Spleen (tissue), 11 donors: ENCODE measurements around the gene WNT1. TPM values are rescaled to one million over a fixed set of nuclear protein-coding genes. Genes with fewer than 3 reads are reported as not detected.

ENCODE experiments used
- DNase-seq: peaks from one replicate; pipeline ENCODE4 v3.0.0-alpha.2; 2020
- H3K27ac ChIP-seq, 8 donors: fragments of 200-600 bp; sonication (generic) in 7 of 8; 1 replicate in 4 of 8; 2 replicates in 4 of 8; pipeline versions ENCODE4 v1.5.0 to v1.8.0; 2016 to 2021; ENCODE audit warnings: inconsistent platforms in 4 of 8, mild to moderate bottlenecking in 4 of 8, moderate library complexity in 1 of 8
- H3K27me3 ChIP-seq, 7 donors: fragments of 200-600 bp; sonication (generic) in 6 of 7; replicated peaks in 1 of 7; 1 replicate in 4 of 7; 2 replicates in 3 of 7; pipeline versions ENCODE4 v1.5.0 to v1.8.0; 2016 to 2021; ENCODE audit warnings: inconsistent platforms in 3 of 7, mild to moderate bottlenecking in 1 of 7
- H3K36me3 ChIP-seq, 6 donors: fragments of 200-600 bp; sonication (generic) in 5 of 6; 1 replicate in 4 of 6; 2 replicates in 2 of 6; pipeline versions ENCODE4 v1.5.0 to v1.8.0; 2016 to 2021; ENCODE audit warnings: inconsistent platforms in 2 of 6
- H3K4me1 ChIP-seq, 6 donors: fragments of 200-600 bp; sonication (generic) in 5 of 6; 1 replicate in 3 of 6; 2 replicates in 3 of 6; pipeline versions ENCODE4 v1.5.0 to v1.8.0; 2016 to 2021; ENCODE audit warnings: inconsistent platforms in 3 of 6
- H3K4me3 ChIP-seq, 8 donors: fragments of 200-600 bp; sonication (generic) in 7 of 8; 1 replicate in 4 of 8; 2 replicates in 4 of 8; pipeline versions ENCODE4 v1.5.0 to v1.8.0; 2016 to 2021; ENCODE audit warnings: inconsistent platforms in 4 of 8, mild to moderate bottlenecking in 4 of 8, moderate library complexity in 2 of 8
- H3K9me3 ChIP-seq, 8 donors: fragments of 200-600 bp; sonication (generic) in 7 of 8; 1 replicate in 4 of 8; 2 replicates in 4 of 8; pipeline versions ENCODE4 v1.5.0 to v1.8.0; 2016 to 2021; ENCODE audit warnings: inconsistent platforms in 4 of 8
- POLR2A ChIP-seq, 3 donors: fragments of 450-650 bp; IDR thresholded peaks; one replicate each; pipeline ENCODE4 v1.5.1; 2017; ENCODE audit warnings: antibody characterized with exemption in 3 of 3, mild to moderate bottlenecking in 1 of 3
- POLR2AphosphoS5 ChIP-seq, 3 donors: sonication (generic); formaldehyde crosslinking; IDR thresholded peaks; one replicate each; pipeline ENCODE4 v1.5.1; 2017; ENCODE audit warnings: antibody characterized with exemption in 3 of 3
- WGBS, 5 donors: extraction: QIAGEN DNeasy Blood & Tissue Kit in 3 of 5; methylation state at CpG; one replicate each; pipeline versions ENCODE4 v1.1.5 to v1.1.7; 2013 to 2018; 5-methylcytosine and 5-hydroxymethylcytosine counted together
- intact Hi-C: fragments of 100-400 bp; cut with DNase I; formaldehyde crosslinking; loops from one replicate; pipeline ENCODE4 v1.15.0; 2023; ENCODE audit warnings: low total_unique reads
- polyA plus RNA-seq, 3 donors: library from polyadenylated mRNA; stranded (reverse); fragments of 200-250 nt; gene quantifications; one replicate each; pipeline ENCODE4 v1.2.1, GENCODE V29; 2013
- total RNA-seq, 7 donors: library from RNA; depleted of rRNA in 3 of 7; stranded (reverse); fragments of >200 nt in 3 of 7; fragmentation: NEBNext Ultra II Directional in 4 of 7; extraction: Animal tissue kit (Norgen Biotek cat#: 25700) in 4 of 7; gene quantifications; one replicate each; pipeline versions ENCODE4 v1.1.0 to v1.2.1, GENCODE V29; 2016 to 2021
- TF ChIP-seq, protein P1 (sequence below), 11 experiments: fragments of 200-600 bp in 7 of 11; fragments of 450-650 bp in 4 of 11; sonication (generic) in 4 of 11; IDR thresholded peaks in 8 of 11; conservative IDR thresholded peaks in 3 of 11; 1 replicate in 7 of 11; 2 replicates in 4 of 11; pipeline versions ENCODE4 v1.4.0 to v1.8.0; 2016 to 2021; ENCODE audit warnings: antibody characterized with exemption in 11 of 11, inconsistent platforms in 4 of 11, mild to moderate bottlenecking in 1 of 11
- donor health status: healthy with polysubstance abuse.
- donor health status: DM: no; HTN: no; CAD: no; lungs with moderate emphysema.
- donor health status: DM: no; HTN: no; CAD: no.
- donor health status: Bipolar disorder and iron deficiency.
- donor health status: healthy.
- donor health status: DM: no; HTN: no; CAD: no.
- donor health status: DM: yes; HTN: yes; CAD: no.

The WNT1 gene
- total and polyA plus RNA-seq, 10 donors = 0.06 to 0.52 (median 0.32) TPM; not detected in 6

DNA sequence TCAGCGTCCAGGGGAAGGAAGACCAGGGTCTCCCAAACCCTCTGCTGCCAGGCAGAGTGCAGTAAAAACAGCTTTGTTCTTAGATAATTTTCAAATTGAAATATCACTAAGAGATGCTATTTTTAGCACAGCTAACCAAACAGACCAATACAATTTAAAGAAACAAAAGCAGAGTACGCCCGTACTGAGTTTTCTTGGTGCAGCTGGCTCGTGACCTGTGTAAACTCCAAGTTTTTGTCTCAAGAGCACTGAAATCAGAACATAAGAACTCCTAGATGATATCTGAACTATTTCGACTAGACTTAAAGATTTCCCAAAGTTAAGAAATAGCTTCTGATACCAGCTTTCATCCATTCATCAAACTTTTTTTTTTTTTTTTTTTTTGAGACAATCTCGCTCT lies 31.2 kb upstream of the WNT1 start:
- Histone ChIP-seq H3K4me1 (peaks cover 0 to 33% (median 2%) of the 10 kb centered on the region in 6 donors), H3K9me3 (no peaks in the 10 kb centered on the region), H3K27me3 (no peaks in the 10 kb centered on the region), H3K27ac (no peak overlapping the region), H3K4me3 (no peak overlapping the region), H3K36me3 (peaks cover 0 to 71% (median 5%) of the 10 kb centered on the region in 6 donors)
- DNase-seq = no peak
- intact Hi-C loops = no loop called here
- TF ChIP-seq, protein P1, sequence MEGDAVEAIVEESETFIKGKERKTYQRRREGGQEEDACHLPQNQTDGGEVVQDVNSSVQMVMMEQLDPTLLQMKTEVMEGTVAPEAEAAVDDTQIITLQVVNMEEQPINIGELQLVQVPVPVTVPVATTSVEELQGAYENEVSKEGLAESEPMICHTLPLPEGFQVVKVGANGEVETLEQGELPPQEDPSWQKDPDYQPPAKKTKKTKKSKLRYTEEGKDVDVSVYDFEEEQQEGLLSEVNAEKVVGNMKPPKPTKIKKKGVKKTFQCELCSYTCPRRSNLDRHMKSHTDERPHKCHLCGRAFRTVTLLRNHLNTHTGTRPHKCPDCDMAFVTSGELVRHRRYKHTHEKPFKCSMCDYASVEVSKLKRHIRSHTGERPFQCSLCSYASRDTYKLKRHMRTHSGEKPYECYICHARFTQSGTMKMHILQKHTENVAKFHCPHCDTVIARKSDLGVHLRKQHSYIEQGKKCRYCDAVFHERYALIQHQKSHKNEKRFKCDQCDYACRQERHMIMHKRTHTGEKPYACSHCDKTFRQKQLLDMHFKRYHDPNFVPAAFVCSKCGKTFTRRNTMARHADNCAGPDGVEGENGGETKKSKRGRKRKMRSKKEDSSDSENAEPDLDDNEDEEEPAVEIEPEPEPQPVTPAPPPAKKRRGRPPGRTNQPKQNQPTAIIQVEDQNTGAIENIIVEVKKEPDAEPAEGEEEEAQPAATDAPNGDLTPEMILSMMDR (IDR thresholded peaks at IDR 0.05 in 8 of 11, conservative IDR thresholded peaks at IDR 0.05 in 3 of 11) = no peak
- no peak for TF ChIP-seq POLR2AphosphoS5 (IDR thresholded peaks at IDR 0.05)
- 88 to 92% (median 90%) methylated on average over 6 of the region's 6 CpGs for WGBS, 5 donors

- 79 to 91% (median 85%) methylated on average over 3 of the region's 3 CpGs for WGBS, 5 donors
- peaks cover 0 to 41% (median 5%) of the 10 kb centered on the region in 6 donors for H3K4me1 ChIP-seq
- intact Hi-C loops = no loop called here
Measured at GRCh38 chr12:48947727-48948126, 30.4 kb upstream of the WNT1 start.

DNA sequence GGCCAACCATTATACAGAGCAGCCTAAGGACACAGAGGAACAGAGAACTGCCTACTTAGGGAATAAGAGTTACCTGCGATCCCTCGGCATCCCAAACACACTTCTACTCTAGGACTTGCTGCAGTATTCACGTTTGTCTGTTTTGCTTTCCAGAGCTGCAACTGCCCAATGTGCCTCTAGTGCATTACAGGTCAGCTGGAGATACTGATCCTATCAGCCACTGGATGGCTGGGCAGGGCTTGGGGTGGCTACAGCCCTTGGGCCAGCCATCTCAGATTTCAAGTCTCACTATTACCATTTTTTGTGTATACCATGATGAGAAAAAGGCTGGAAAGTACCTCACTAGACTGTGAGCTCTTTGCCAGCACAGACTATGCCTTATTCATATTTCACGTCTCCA lies 25.4 kb upstream of the WNT1 start:
- TF ChIP-seq POLR2A (IDR thresholded peaks at IDR 0.05) = no peak
- no peak for TF ChIP-seq POLR2AphosphoS5 (IDR thresholded peaks at IDR 0.05)
- H3K27ac ChIP-seq = no peak overlapping the region
- no peak overlapping the region for H3K4me3 ChIP-seq
- H3K9me3 ChIP-seq = no peaks in the 10 kb centered on the region
- DNase-seq = no peak
- WGBS, 5 donors = 88 to 94% (median 89%) methylated on average over 4 of the region's 4 CpGs
- intact Hi-C loops = no loop called here
- H3K27me3 ChIP-seq = no peaks in the 10 kb centered on the region
- peaks cover 13 to 75% (median 37%) of the 10 kb centered on the region in 6 donors for H3K4me1 ChIP-seq
- peaks cover 0 to 55% (median 11%) of the 10 kb centered on the region in 6 donors for H3K36me3 ChIP-seq

More at GRCh38 chr12:48947727-48948126, 30.4 kb upstream of the WNT1 start:
- TF ChIP-seq POLR2AphosphoS5 (IDR thresholded peaks at IDR 0.05) = no peak
- no peak for TF ChIP-seq POLR2A (IDR thresholded peaks at IDR 0.05)
- TF ChIP-seq, protein P1 (IDR thresholded peaks at IDR 0.05 in 8 of 11, conservative IDR thresholded peaks at IDR 0.05 in 3 of 11) = no peak
- H3K27ac ChIP-seq = no peak overlapping the region
- H3K4me3 ChIP-seq = no peak overlapping the region
- no peaks in the 10 kb centered on the region for H3K9me3 ChIP-seq
- DNase-seq = no peak
- H3K36me3 ChIP-seq = peaks cover 0 to 71% (median 8%) of the 10 kb centered on the region in 6 donors
- H3K27me3 ChIP-seq = no peaks in the 10 kb centered on the region

DNA sequence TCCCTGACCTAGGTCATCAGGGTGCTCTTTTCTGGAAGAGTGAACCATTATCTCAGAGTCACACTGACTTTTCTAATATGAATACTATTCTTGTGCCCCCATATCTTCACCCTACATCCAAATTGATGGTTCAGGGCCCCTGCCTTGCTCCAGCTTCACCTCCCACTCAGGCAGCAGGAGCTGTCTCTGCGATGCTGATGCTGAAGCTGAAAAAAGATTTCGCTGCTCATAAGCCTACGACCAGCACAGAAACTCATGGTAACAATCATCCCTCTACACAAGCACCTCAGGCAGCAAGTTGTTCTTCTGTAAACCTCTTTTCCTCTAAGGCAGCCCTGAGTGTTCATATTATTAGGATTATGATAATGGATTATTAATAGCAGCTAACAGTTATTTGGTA lies 24.1 kb upstream of the WNT1 start:
- Histone ChIP-seq H3K27me3 (no peaks in the 10 kb centered on the region), H3K4me3 (no peak overlapping the region), H3K9me3 (no peaks in the 10 kb centered on the region), H3K27ac (no peak overlapping the region), H3K4me1 (peaks cover 17 to 70% (median 40%) of the 10 kb centered on the region in 6 donors), H3K36me3 (peaks cover 0 to 47% (median 11%) of the 10 kb centered on the region in 6 donors)
- TF ChIP-seq POLR2A (IDR thresholded peaks at IDR 0.05) (no peak), POLR2AphosphoS5 (IDR thresholded peaks at IDR 0.05) (no peak)
- TF ChIP-seq, protein P1 (IDR thresholded peaks at IDR 0.05 in 8 of 11, conservative IDR thresholded peaks at IDR 0.05 in 3 of 11) = no peak
- DNase-seq = no peak
- intact Hi-C loops = no loop called here
- WGBS, 5 donors = 90 to 99% (median 97%) methylated on average over 3 of the region's 3 CpGs
